Placental pericyte (primary cell): ENCODE data around the gene HDGF. TPM values are rescaled to one million over a fixed set of nuclear protein-coding genes. Genes with fewer than 3 reads are reported as not detected.

Experiments
- total RNA-seq: library from RNA; depleted of rRNA; stranded (reverse); fragments of >200 nt; gene quantifications from 2 replicates; pipeline ENCODE4 v1.2.3, GENCODE V29; 2012

The HDGF gene
- 225 and 327 TPM in 2 replicates for total RNA-seq

DNA sequence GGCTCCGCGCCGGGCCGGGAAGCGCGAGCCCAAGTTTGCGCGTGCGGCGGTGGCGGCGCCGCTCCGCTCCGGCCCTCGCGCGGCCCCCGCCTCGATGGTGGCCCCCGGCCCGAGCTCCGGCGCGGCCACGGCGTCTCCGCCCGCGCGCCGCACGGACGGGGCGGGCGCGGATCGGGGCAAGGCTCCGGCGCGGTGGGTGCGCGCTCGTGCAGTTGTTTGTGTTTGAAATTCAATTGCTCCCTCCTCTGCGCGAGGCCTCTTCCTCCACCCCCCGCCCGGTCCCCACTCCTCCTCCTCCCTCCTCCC lies at the start of gene HDGF:
HDGF (minus strand) TSS at position 225 of the 306 bp plus-strand sequence. CDS start 246 bp downstream, outside the sequence.

DNA sequence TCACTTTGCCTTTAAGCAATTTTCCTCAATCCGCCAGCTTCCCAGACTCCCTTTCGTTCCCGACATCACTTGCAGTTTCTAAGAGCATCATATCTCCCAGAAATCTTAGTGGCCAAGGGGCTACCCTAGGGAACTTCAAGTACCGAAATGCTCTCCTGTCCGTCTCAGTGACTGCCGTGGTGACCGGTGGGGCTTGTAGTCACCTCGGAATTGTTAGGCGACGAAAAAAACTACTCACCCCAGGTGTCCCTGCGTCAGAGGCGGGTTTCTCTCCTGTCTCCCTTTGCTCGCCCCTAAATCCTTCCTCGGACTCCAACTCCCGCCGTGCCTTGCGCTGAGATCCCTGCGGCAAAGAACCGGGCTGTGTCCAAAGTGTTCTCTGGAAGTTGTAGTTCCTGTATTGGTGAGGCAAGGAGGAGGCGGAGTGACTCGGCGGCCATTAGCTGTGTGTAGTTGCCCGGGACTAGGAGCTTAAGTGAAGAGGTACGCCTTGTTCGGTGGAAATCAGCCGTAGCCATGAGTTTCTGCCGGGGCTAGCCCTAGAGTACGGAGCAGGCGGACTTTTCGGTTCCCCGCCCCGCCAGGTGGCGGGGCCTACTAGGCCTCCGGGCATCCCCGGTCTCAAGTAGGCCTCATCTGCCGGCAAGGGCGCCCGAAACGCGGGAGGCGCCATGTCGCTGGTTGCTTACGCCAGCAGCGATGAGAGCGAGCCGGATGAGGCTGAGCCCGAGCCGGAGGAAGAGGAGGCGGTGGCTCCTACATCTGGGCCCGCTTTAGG lies 15.8 kb upstream of the HDGF start, which contains the start of gene PRCC:
PRCC (plus strand) TSS at position 435 of the 778 bp plus-strand sequence; CDS start at position 672, 237 bp downstream.

DNA sequence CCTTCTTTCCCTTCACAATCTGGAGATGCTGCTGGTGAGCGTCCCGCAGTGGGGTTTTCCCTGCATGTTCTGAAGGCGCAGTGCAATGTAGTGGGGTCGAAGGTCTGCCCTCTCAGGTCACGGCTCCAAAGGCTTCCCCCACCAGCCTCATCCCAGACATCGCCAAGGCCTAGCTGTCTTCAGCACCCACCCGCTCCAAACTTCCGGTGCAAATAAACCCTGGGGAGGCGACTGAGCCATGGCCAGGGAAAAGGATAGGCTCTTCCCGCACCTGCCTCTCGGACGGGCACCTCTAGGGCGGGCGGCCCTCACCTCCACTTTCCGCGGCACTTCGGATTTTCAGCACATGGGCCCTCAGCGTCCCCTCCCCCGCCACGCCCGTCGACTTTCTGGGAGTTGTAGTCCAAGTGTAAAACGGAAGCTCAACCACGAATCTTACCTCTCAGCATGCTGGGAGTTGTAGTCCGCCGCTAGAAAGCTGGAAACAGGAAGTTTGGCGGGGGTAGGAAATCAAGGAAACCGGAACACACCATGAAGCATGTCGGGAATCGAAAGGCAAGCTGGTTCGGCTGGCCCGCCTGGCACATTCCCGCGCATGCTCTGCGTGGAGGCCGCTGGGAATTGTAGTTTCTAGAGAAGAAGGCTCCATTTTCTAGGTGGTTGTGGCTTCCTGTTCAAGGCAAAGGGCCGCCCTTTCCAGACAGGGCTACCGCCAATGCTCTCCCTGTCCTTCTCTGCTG lies 10.6 kb downstream of the HDGF start, which contains the start of gene MRPL24:
MRPL24 (minus strand) TSS at position 348 of the 740 bp plus-strand sequence. CDS start 2,384 bp downstream, outside the sequence.

DNA sequence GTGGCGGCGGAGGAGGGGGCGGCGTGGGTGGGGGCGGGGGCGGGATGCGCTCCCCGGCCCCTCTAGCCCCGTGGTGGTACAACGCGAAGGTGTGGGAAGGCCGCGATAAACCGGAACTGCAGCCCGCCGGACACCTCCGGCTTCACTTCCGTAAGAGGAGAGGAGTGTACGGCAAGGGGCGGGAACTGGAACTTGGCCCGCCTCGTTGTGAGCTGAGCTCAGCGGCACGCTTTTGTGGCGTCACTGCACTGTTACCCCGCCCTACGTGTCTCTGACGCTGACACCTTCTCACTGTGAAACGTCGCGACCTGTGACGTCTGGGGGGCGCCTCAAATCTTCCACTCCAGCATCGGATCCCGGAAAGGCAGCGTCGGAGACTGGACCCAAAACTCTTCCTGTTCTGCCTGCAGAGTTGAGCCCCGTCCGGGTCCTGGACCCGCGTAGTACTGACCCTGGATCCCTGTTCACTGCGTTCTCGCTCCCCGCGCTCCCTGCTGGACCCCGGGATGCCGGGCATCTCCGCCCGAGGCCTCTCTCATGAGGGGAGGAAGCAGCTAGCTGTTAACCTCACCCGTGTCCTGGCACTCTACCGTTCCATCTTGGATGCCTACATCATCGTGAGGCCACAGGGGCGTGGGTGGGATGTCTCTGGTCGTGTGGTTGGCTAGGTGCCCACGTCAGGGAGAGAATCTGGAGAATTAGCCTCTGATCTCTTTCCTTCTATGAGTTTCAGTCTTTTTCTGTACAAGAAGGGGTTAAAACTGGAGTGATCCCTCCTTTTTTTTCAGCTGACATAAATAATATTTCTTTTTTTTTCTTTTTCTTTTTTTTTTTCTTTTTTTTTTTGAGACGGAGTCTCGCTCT lies 22.6 kb downstream of the HDGF start, which contains the start of gene ISG20L2:
ISG20L2 (minus strand) TSS at position 168 of the 864 bp plus-strand sequence. CDS start 1,114 bp downstream, outside the sequence.

DNA sequence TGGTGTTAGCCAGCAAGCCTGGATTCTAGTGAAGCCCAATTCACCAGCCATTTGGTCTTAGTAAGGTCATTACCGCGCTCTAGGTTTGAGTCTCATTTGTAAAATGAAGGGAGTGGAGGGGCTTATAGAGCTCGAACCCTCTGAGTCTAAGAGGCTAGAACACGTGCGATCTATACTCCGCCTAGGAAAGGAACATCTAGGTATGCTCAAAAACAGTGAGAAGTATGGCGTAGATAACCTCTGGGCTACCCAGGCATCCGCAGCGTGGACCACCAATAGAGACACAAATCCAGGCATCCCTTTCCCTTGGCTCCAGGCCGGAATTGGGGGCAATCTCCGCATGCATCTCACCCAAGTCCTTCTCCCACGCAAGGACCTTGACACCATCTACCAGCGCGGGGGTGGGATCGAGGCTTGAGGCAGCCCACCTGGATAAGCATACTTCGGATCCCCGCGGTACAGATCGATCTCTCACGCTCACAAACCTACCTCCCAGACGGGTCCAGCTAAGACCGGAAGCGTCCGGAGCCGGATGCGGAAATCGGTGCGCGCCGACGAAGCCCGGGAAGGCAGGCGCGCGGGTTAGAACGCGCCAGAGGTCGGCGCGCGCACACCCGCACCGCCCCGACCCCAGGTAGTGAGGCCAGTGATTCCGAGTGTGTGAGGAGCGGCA lies 23.4 kb downstream of the HDGF start, which contains the start of gene METTL25B:
METTL25B (plus strand) TSS at position 544 of the 673 bp plus-strand sequence. CDS start 636 bp downstream, outside the sequence.

DNA sequence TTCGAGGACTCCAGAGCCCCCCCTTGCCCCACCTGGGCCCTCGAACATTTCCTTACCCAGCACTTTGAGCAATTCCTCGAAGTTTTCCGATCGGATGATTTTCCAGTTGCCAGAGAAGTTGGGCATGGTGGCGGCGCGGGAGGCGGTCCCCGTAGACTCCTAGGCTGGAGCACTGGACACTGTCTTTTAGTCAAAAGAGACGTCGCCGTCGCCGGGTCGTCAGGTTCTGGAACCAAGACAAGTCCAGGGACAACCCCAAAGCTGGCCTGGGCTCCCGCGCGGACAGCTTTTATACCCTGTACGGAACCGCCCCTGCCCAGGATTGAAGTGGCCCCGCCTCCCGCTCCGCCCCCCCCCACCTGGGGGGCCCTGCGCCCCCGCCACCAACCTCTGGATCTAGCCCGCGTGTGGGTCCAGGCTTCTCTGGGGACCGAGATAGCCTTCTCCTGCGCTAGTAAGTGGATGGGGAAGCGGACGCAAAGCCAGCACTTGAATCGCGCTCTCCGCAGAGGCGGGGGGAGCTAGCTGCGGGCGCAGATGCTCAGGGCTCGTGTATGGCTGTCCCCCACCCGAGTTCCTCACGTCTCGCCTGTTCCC lies 46.1 kb downstream of the HDGF start, which contains the start of gene CRABP2:
CRABP2 (minus strand) TSS at position 263 of the 597 bp plus-strand sequence; CDS start at position 126, 137 bp downstream.

Other genes with a start within 250 kb of the HDGF start
- 0.88 and 62.7 TPM in 2 replicates for gene IQGAP3, start 179.1 kb downstream of the HDGF start, total RNA-seq
- not detected in 2 replicates for gene TTC24, start 172.0 kb downstream of the HDGF start, total RNA-seq
- gene NAXE, start 159.9 kb downstream of the HDGF start, total RNA-seq = 41.8 and 56.4 TPM in 2 replicates
- gene GPATCH4, start 150.2 kb downstream of the HDGF start, total RNA-seq = 14.7 and 17.8 TPM in 2 replicates
- not detected in 2 replicates for gene HAPLN2, start 132.3 kb downstream of the HDGF start, total RNA-seq
- not detected in 2 replicates for gene BCAN, start 109.6 kb downstream of the HDGF start, total RNA-seq
- gene NES, start 74.3 kb downstream of the HDGF start, total RNA-seq = 2.0 and 69.7 TPM in 2 replicates
- gene CRABP2, start 46.1 kb downstream of the HDGF start, total RNA-seq = 1.7 and 12.7 TPM in 2 replicates
- gene METTL25B, start 23.2 kb downstream of the HDGF start, total RNA-seq = 6.7 and 10.1 TPM in 2 replicates
- 18.2 and 25.9 TPM in 2 replicates for gene ISG20L2, start 22.9 kb downstream of the HDGF start, total RNA-seq
- 20.6 and 37.7 TPM in 2 replicates for gene MRPL24, start 10.6 kb downstream of the HDGF start, total RNA-seq
- 26.5 and 31.5 TPM in 2 replicates for gene PRCC, start 15.9 kb upstream of the HDGF start, total RNA-seq
- 0.14 TPM in 1 of 2 replicates, not detected in the other for gene SH2D2A, start 65.2 kb upstream of the HDGF start, total RNA-seq
- gene INSRR, start 107.4 kb upstream of the HDGF start, total RNA-seq = not detected in 2 replicates
- gene NTRK1, start 109.2 kb upstream of the HDGF start, total RNA-seq = not detected in 2 replicates
- gene PEAR1, start 142.0 kb upstream of the HDGF start, total RNA-seq = 10.1 and 16.2 TPM in 2 replicates
- 0.14 TPM in 1 of 2 replicates, not detected in the other for gene LRRC71, start 169.0 kb upstream of the HDGF start, total RNA-seq